Renal cortical epithelial cell (primary cell): ENCODE results near the gene ARMC2. TPM values are rescaled to one million over a fixed set of nuclear protein-coding genes. Genes with fewer than 3 reads are reported as not detected.

Experiments used
- DNase-seq: peaks from one replicate; pipeline ENCODE4 v3.0.0-alpha.2; 2011; ENCODE audit warnings: low read depth
- total RNA-seq: library from RNA; depleted of rRNA; stranded (reverse); fragments of >200 nt; gene quantifications from 2 replicates; pipeline ENCODE4 v1.2.3, GENCODE V29; 2014

ARMC2 gene
- total RNA-seq, 1 donor from 2014 or later = 4.8 TPM

- no peak for DNase-seq
These were observed 167.0 kb downstream of the ARMC2 start for GRCh38 chr6:109015176-109015575.

GRCh38 chr6:109019911-109020310 is 171.7 kb downstream of the ARMC2 start:
- no peak for DNase-seq

DNA sequence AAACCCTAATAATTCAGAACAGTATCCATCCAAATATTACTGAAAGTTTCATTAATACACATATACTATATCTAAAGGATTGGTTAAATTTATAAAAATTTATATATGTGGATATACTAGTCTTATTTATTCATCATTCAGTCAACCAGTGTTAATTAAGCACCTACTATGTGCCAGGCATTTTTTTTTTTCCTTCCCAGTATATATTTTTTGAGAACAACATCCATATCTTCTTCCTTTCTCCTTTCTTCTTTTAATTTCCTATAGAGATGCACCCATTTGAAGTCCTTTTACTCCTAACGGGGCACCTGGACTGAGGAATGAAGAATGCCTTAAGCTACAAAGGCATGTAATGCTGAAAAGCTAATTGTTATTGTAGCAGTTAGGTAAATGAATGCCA is 173.6 kb downstream of the ARMC2 start:
- DNase-seq = no peak

DNA sequence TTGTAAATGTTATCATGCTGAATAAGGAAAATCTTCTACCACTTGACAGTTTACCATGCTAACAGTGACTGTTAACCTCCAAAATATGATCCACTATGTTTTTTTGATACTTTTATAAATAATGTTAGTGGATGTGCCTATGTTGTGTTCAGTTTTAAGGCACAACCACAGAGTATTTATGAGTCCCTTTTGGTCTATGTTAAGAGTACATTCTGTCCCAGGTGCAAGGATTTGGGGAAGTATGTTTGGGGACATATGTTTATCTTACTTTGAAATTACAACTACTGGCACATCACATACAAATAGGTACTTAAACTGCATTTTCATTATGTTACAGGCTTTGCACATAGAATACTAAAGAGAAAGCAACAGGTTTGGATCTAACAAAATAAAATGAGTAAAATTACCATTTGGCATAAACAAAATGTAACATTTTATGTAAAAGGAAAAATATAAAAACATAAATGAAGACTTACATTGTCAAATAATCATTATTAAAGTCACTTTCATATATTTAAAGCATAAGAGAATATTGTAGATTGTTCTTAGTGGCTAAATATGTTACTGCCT is 175.2 kb downstream of the ARMC2 start:
- no peak for DNase-seq

Other genes with a start within 250 kb of the ARMC2 start
- gene SESN1, start 246.4 kb downstream of the ARMC2 start, total RNA-seq = 16.0 and 47.8 TPM in 2 replicates
- gene CEP57L1, start 247.1 kb downstream of the ARMC2 start, total RNA-seq = 17.2 and 20.1 TPM in 2 replicates